T-cell (primary cell): ENCODE measurements around the gene PRSS53. TPM values are rescaled to one million over a fixed set of nuclear protein-coding genes. Genes with fewer than 3 reads are reported as not detected.
A peak's percentile ranks its signal among the peaks of the same experiment; 100 is the strongest.

Experiments used
- ATAC-seq, 4 experiments: fragments of 200-7000 bp in 3 of 4; fragments of 150-1000 bp in 1 of 4; cut with Tn5 transposase; replicated peaks in 1 of 4; 1 replicate in 3 of 4; 2 replicates in 1 of 4; pipeline ENCODE4 v1.10.0; 2021; ENCODE audit warnings: moderate library complexity in 3 of 4, mild to moderate bottlenecking in 2 of 4, moderate number of reproducible peaks in 1 of 4
- CTCF ChIA-PET, 2 donors: fragments of 300-600 bp; sonication (Branson Sonifier 250); formaldehyde crosslinking; loops; one replicate each; lab custom pipeline; 2022; ENCODE audit warnings: antibody characterized with exemption in 2 of 2; lab: Charles Lee
- POLR2A ChIA-PET, 2 donors: fragments of 300-600 bp; sonication (Branson Sonifier 250); formaldehyde crosslinking; loops; one replicate each; lab custom pipeline; 2022; ENCODE audit warnings: antibody characterized with exemption in 2 of 2; lab: Charles Lee
- DNase-seq, 35 experiments: peaks; one replicate each; pipeline versions ENCODE4 v3.0.0 to v3.0.0-alpha.2; 2013 to 2023
- H3K27ac ChIP-seq: one replicate; pipeline ENCODE4 v1.5.1; 2013; ENCODE audit warnings: low read length
- H3K27me3 ChIP-seq, 2 experiments: replicated peaks in 1 of 2; 1 replicate in 1 of 2; 2 replicates in 1 of 2; pipeline versions ENCODE4 v1.6.1 to v1.7.0; 2013; ENCODE audit warnings: low read length in 1 of 2, mixed read lengths in 1 of 2; ENCODE audit not compliant: control insufficient read depth in 2 of 2, insufficient read depth in 2 of 2; ENCODE audit errors: extremely low read depth in 1 of 2
- H3K36me3 ChIP-seq, 2 donors: 1 replicate in 1 of 2; 2 replicates in 1 of 2; pipeline versions ENCODE4 v1.6.1 to v1.7.0; 2013; ENCODE audit warnings: low read length in 1 of 2; ENCODE audit not compliant: control insufficient read depth in 2 of 2, insufficient read depth in 1 of 2; ENCODE audit errors: extremely low read depth in 1 of 2
- H3K4me1 ChIP-seq, 2 experiments: 1 replicate in 1 of 2; 2 replicates in 1 of 2; pipeline versions ENCODE4 v1.6.1 to v1.7.0; 2013; ENCODE audit warnings: low read length in 2 of 2, mixed read lengths in 1 of 2; ENCODE audit not compliant: insufficient read depth in 2 of 2, control insufficient read depth in 1 of 2; ENCODE audit errors: extremely low read depth in 1 of 2
- H3K4me3 ChIP-seq, 2 donors: 1 replicate in 1 of 2; 2 replicates in 1 of 2; pipeline versions ENCODE4 v1.5.1 to v1.7.0; 2013; ENCODE audit warnings: mild to moderate bottlenecking in 2 of 2, low read length in 1 of 2, moderate library complexity in 1 of 2; ENCODE audit not compliant: control insufficient read depth in 1 of 2; ENCODE audit errors: extremely low read depth in 1 of 2
- H3K9me3 ChIP-seq: 2 replicates; pipeline ENCODE4 v1.7.0; 2013
- H3K27ac Mint-ChIP-seq, 2 donors: one replicate each; pipeline ENCODE4 v1.8.0; 2020 to 2021; ENCODE audit warnings: mild to moderate bottlenecking in 2 of 2, mixed read lengths in 2 of 2
- H3K27me3 Mint-ChIP-seq, 2 donors: one replicate each; pipeline ENCODE4 v1.8.0; 2021 to 2022; ENCODE audit warnings: mixed read lengths in 2 of 2
- H3K36me3 Mint-ChIP-seq: one replicate; pipeline ENCODE4 v1.8.0; 2021; ENCODE audit warnings: mixed read lengths
- H3K4me1 Mint-ChIP-seq, 3 donors: one replicate each; pipeline ENCODE4 v1.8.0; 2020 to 2022; ENCODE audit warnings: mixed read lengths in 3 of 3, mild to moderate bottlenecking in 1 of 3
- H3K4me3 Mint-ChIP-seq, 3 donors: one replicate each; pipeline ENCODE4 v1.8.0; 2020 to 2022; ENCODE audit warnings: mild to moderate bottlenecking in 3 of 3, mixed read lengths in 3 of 3, moderate library complexity in 3 of 3
- H3K9me3 Mint-ChIP-seq, 3 donors: one replicate each; pipeline ENCODE4 v1.8.0; 2020 to 2022; ENCODE audit warnings: mixed read lengths in 3 of 3
- WGBS: methylation state at CpG from one replicate; pipeline ENCODE4 v1.1.5; 2013; ENCODE audit warnings: missing lambda C conversion rate; ENCODE audit not compliant: insufficient coverage; 5-methylcytosine and 5-hydroxymethylcytosine counted together
- total RNA-seq, 35 experiments: library from RNA in 6 of 35; stranded (reverse) in 6 of 35; fragments of 120-200 nt in 1 of 35; gene quantifications; one replicate each; pipeline versions ENCODE4 v1.2.1 to v1.2.4 and lab custom pipeline; 2013 to 2026

The PRSS53 gene
- total RNA-seq, 5 donors from 2014 or later (not counting 1 experiment from before 2014, with no cell fraction given) = 4.5 to 15.3 (median 13.1) TPM

- DNase-seq (no peak), ATAC-seq (no peak)
- peaks cover 15 to 25% of the 10 kb centered on the region in 2 donors for H3K36me3 ChIP-seq
- no peak overlapping the region for H3K27ac Mint-ChIP-seq
- WGBS = 90% methylated on average over 2 of the region's 5 CpGs
- ChIA-PET CTCF (interaction anchor here in 1 of 2 donors (0.6 kb wide), 1 partner anchor 35 kb away, joined by 3 read pairs; no protein-coding TSS in a partner anchor), POLR2A (no interaction called here)
- peaks cover 10% of the 10 kb centered on the region for H3K36me3 Mint-ChIP-seq
- no peak overlapping the region for H3K4me3 ChIP-seq
- H3K4me1 Mint-ChIP-seq = no peaks in the 10 kb centered on the region
- no peaks in the 10 kb centered on the region for H3K4me1 ChIP-seq
- no peak overlapping the region for H3K27ac ChIP-seq
- no peaks in the 10 kb centered on the region for H3K27me3 ChIP-seq
- no peaks in the 10 kb centered on the region for H3K27me3 Mint-ChIP-seq
- H3K9me3 Mint-ChIP-seq = no peaks in the 10 kb centered on the region
- H3K9me3 ChIP-seq = no peaks in the 10 kb centered on the region
- H3K4me3 Mint-ChIP-seq = no peak overlapping the region
Measured at GRCh38 chr16:31134091-31134571, 45.4 kb upstream of the PRSS53 start.

- Mint-ChIP-seq H3K27ac (no peak overlapping the region), H3K4me1 (peaks cover 0 to 2% (median 0%) of the 10 kb centered on the region in 3 donors), H3K27me3 (no peaks in the 10 kb centered on the region), H3K36me3 (peaks cover 10% of the 10 kb centered on the region), H3K4me3 (no peak overlapping the region), H3K9me3 (no peaks in the 10 kb centered on the region)
- H3K9me3 ChIP-seq = no peaks in the 10 kb centered on the region
- H3K36me3 ChIP-seq = peaks cover 25 to 31% of the 10 kb centered on the region in 2 donors
- H3K4me1 ChIP-seq = peaks cover 0 to under 1% of the 10 kb centered on the region in 2 experiments
- ATAC-seq (no peak), DNase-seq (no peak)
- H3K27me3 ChIP-seq = no peaks in the 10 kb centered on the region
- 82% methylated on average over 4 of the region's 6 CpGs for WGBS
- H3K27ac ChIP-seq = no peak overlapping the region
- ChIA-PET POLR2A (interaction anchor here in 1 of 2 donors (0.6 kb wide), 1 partner anchor 1304 kb away, joined by 12 read pairs; no protein-coding TSS in a partner anchor), CTCF (no interaction called here)
- no peak overlapping the region for H3K4me3 ChIP-seq
Measured at GRCh38 chr16:31133046-31133501, 44.3 kb upstream of the PRSS53 start.

GRCh38 chr16:31132303-31132979 lies 43.7 kb upstream of the PRSS53 start:
- DNase-seq (no peak), ATAC-seq (peak in 1 of 4 experiments; percentile 21)
- H3K27ac ChIP-seq = no peak overlapping the region
- Mint-ChIP-seq H3K27me3 (no peaks in the 10 kb centered on the region), H3K27ac (no peak overlapping the region), H3K9me3 (no peaks in the 10 kb centered on the region), H3K4me3 (no peak overlapping the region), H3K36me3 (peaks cover 16% of the 10 kb centered on the region), H3K4me1 (peaks cover 0 to 2% (median 0%) of the 10 kb centered on the region in 3 donors)
- H3K36me3 ChIP-seq = peaks cover 29 to 37% of the 10 kb centered on the region in 2 donors
- peaks cover 0 to 3% of the 10 kb centered on the region in 2 experiments for H3K4me1 ChIP-seq
- H3K27me3 ChIP-seq = no peaks in the 10 kb centered on the region
- H3K9me3 ChIP-seq = no peaks in the 10 kb centered on the region
- ChIA-PET CTCF (interaction anchor here in 1 of 2 donors (0.5 kb wide), 1 partner anchor 116 kb away, joined by 5 read pairs; no protein-coding TSS in a partner anchor), POLR2A (interaction anchor here in 1 of 2 donors (0.6 kb wide), 1 partner anchor 1303 kb away, joined by 12 read pairs; no protein-coding TSS in a partner anchor)
- WGBS = 94% methylated on average over 15 of the region's 20 CpGs
- no peak overlapping the region for H3K4me3 ChIP-seq

GRCh38 chr16:31131841-31132271 lies 43.1 kb upstream of the PRSS53 start:
- 93% methylated on average over 5 of the region's 5 CpGs for WGBS
- H3K27me3 ChIP-seq = no peaks in the 10 kb centered on the region
- no peak overlapping the region for H3K27ac ChIP-seq
- Mint-ChIP-seq H3K27ac (no peak overlapping the region), H3K9me3 (no peaks in the 10 kb centered on the region), H3K4me3 (no peak overlapping the region), H3K36me3 (peaks cover 16% of the 10 kb centered on the region), H3K4me1 (peaks cover 0 to 2% (median 0%) of the 10 kb centered on the region in 3 donors), H3K27me3 (no peaks in the 10 kb centered on the region)
- ChIA-PET CTCF (interaction anchor here in 1 of 2 donors (0.5 kb wide), 1 partner anchor 115 kb away, joined by 5 read pairs; no protein-coding TSS in a partner anchor), POLR2A (interaction anchor here in 1 of 2 donors (0.5 kb wide), 1 partner anchor 11 kb away, joined by 3 read pairs; no protein-coding TSS in a partner anchor)
- DNase-seq = no peak
- no peak for ATAC-seq
- no peaks in the 10 kb centered on the region for H3K9me3 ChIP-seq
- H3K4me3 ChIP-seq = no peak overlapping the region
- peaks cover 29 to 43% of the 10 kb centered on the region in 2 donors for H3K36me3 ChIP-seq
- H3K4me1 ChIP-seq = peaks cover 0 to 3% of the 10 kb centered on the region in 2 experiments

GRCh38 chr16:31131416-31131815 lies 42.7 kb upstream of the PRSS53 start:
- H3K27me3 Mint-ChIP-seq = no peaks in the 10 kb centered on the region
- H3K4me3 Mint-ChIP-seq = no peak overlapping the region
- H3K9me3 ChIP-seq = no peaks in the 10 kb centered on the region
- DNase-seq (no peak), ATAC-seq (no peak)
- no peak overlapping the region for H3K27ac ChIP-seq
- no peak overlapping the region for H3K27ac Mint-ChIP-seq
- peaks cover 29 to 44% of the 10 kb centered on the region in 2 donors for H3K36me3 ChIP-seq
- H3K4me1 ChIP-seq = peaks cover 0 to 3% of the 10 kb centered on the region in 2 experiments
- H3K36me3 Mint-ChIP-seq = peaks cover 17% of the 10 kb centered on the region
- no peaks in the 10 kb centered on the region for H3K9me3 Mint-ChIP-seq
- no peaks in the 10 kb centered on the region for H3K27me3 ChIP-seq
- CTCF ChIA-PET = interaction anchor here in 1 of 2 donors (0.5 kb wide), 1 partner anchor 115 kb away, joined by 5 read pairs; no protein-coding TSS in a partner anchor
- peaks cover 0 to 2% (median under 1%) of the 10 kb centered on the region in 3 donors for H3K4me1 Mint-ChIP-seq
- no peak overlapping the region for H3K4me3 ChIP-seq
- POLR2A ChIA-PET = interaction anchor here in 1 of 2 donors (0.5 kb wide), 1 partner anchor 11 kb away, joined by 3 read pairs; no protein-coding TSS in a partner anchor
- 96% methylated on average over 8 of the region's 11 CpGs for WGBS

- Mint-ChIP-seq H3K4me1 (peaks cover 2 to 6% (median 5%) of the 10 kb centered on the region in 3 donors), H3K27me3 (no peaks in the 10 kb centered on the region), H3K4me3 (no peak overlapping the region), H3K9me3 (no peaks in the 10 kb centered on the region), H3K36me3 (peaks cover 22% of the 10 kb centered on the region), H3K27ac (no peak overlapping the region)
- ChIA-PET POLR2A (interaction anchor here in 1 of 2 donors (0.5 kb wide), 1 partner anchor 57 kb away, joined by 3 read pairs; the partner anchor contains the start of gene ZNF668), CTCF (interaction anchor here in 1 of 2 donors (0.7 kb wide), 1 partner anchor 62 kb away, joined by 4 read pairs; no protein-coding TSS in a partner anchor)
- H3K4me1 ChIP-seq = peaks cover 0 to 3% of the 10 kb centered on the region in 2 experiments
- peaks cover 29 to 44% of the 10 kb centered on the region in 2 donors for H3K36me3 ChIP-seq
- no peak overlapping the region for H3K27ac ChIP-seq
- ATAC-seq (no peak), DNase-seq (no peak)
- H3K4me3 ChIP-seq = no peak overlapping the region
- 100% methylated on average over 1 of the region's 6 CpGs for WGBS
- no peaks in the 10 kb centered on the region for H3K27me3 ChIP-seq
- H3K9me3 ChIP-seq = no peaks in the 10 kb centered on the region
Measured at GRCh38 chr16:31130899-31131298, 42.2 kb upstream of the PRSS53 start.
